HEK293T (cell line): Measurements from ENCODE around the gene KRTAP9-8.

ENCODE experiments used
- ELF4 ChIP-seq: fragments of 450-650 bp; IDR thresholded peaks from 2 replicates; pipeline ENCODE4 v1.6.1; 2017; ENCODE audit warnings: antibody characterized with exemption
- FOXM1 ChIP-seq: fragments of 450-650 bp; IDR thresholded peaks from 2 replicates; pipeline ENCODE4 v1.6.1; 2017; ENCODE audit warnings: mild to moderate bottlenecking, borderline replicate concordance
- L3MBTL2 ChIP-seq: fragments of 450-650 bp; conservative IDR thresholded peaks from 2 replicates; pipeline ENCODE4 v1.6.1; 2016; ENCODE audit warnings: mild to moderate bottlenecking
- PKNOX1 ChIP-seq: fragments of 450-650 bp; IDR thresholded peaks from 2 replicates; pipeline ENCODE4 v1.6.1; 2016
- SP1 ChIP-seq: fragments of 450-650 bp; IDR thresholded peaks from 2 replicates; pipeline ENCODE4 v1.6.1; 2017
- ZNF384 ChIP-seq: fragments of 450-650 bp; IDR thresholded peaks from 2 replicates; pipeline ENCODE4 v1.6.1; 2016

GRCh38 chr17:41284546-41284945 is 46.7 kb downstream of the KRTAP9-8 start:
- TF ChIP-seq L3MBTL2 (no peak), ELF4 (no peak), SP1 (no peak), FOXM1 (no peak), ZNF384 (no peak), PKNOX1 (no peak)
